Fibroblast of pulmonary artery (primary cell): Measurements from ENCODE around the gene DKKL1.
"Not testable (repeated sequence)": the region's sequence is repeated elsewhere in the genome, so short reads cannot be mapped to it uniquely, and the experiment has no call there.

Experiments used
- DNase-seq: peaks from one replicate; pipeline ENCODE4 v3.0.0-alpha.2; 2010; ENCODE audit warnings: low read depth
- H3K4me3 ChIP-seq: replicated peaks from 2 replicates; pipeline ENCODE4 v1.5.1; 2011; ENCODE audit warnings: low read depth, mild to moderate bottlenecking, control low read depth, low read length, moderate library complexity
- TF ChIP-seq, protein P1 (sequence below): IDR thresholded peaks from 2 replicates; pipeline ENCODE4 v1.5.1; 2011; ENCODE audit warnings: mild to moderate bottlenecking, control low read depth, low read length, inconsistent platforms; ENCODE audit errors: missing control alignments

The DKKL1 gene

GRCh38 chr19:49363268-49364082 lies at the start of gene DKKL1:
Gene DKKL1 (plus strand): TSS chr19:49363877. CDS start chr19:49363999, 122 bp downstream.
- TF ChIP-seq, protein P1, sequence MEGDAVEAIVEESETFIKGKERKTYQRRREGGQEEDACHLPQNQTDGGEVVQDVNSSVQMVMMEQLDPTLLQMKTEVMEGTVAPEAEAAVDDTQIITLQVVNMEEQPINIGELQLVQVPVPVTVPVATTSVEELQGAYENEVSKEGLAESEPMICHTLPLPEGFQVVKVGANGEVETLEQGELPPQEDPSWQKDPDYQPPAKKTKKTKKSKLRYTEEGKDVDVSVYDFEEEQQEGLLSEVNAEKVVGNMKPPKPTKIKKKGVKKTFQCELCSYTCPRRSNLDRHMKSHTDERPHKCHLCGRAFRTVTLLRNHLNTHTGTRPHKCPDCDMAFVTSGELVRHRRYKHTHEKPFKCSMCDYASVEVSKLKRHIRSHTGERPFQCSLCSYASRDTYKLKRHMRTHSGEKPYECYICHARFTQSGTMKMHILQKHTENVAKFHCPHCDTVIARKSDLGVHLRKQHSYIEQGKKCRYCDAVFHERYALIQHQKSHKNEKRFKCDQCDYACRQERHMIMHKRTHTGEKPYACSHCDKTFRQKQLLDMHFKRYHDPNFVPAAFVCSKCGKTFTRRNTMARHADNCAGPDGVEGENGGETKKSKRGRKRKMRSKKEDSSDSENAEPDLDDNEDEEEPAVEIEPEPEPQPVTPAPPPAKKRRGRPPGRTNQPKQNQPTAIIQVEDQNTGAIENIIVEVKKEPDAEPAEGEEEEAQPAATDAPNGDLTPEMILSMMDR: no peak
- peak within 1 kb of the TSS; percentile 96 for H3K4me3 ChIP-seq
- DNase-seq: peak; percentile 100

DNA sequence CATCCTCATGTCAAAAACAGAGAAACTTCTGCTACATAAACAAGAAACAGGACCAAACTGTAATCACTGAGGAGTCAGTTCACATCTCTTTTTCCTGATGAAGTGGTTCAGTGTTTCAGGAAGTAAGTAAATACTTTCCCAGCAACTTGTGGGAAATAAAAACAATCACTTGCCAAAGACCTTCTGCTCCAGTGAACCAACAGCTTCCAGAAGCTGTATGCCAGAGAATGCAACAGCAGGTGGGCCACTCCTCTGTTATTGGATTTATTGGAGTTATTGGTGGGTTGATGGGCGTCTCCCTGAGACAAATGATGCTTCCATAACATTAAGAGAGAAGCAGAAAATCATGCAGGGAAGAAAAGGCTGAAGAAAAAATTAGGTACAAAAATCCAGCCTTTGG lies 48.6 kb upstream of the DKKL1 start:
- no peak overlapping the region for H3K4me3 ChIP-seq
- DNase-seq: no peak
- TF ChIP-seq, protein P1: no peak

- TF ChIP-seq, protein P1: no peak
- no peak for DNase-seq
- H3K4me3 ChIP-seq: no peak overlapping the region
Observed at GRCh38 chr19:49316284-49316683, 47.4 kb upstream of the DKKL1 start.

- TF ChIP-seq, protein P1: no peak
Observed at GRCh38 chr19:49318296-49318695, 45.4 kb upstream of the DKKL1 start.

DNA sequence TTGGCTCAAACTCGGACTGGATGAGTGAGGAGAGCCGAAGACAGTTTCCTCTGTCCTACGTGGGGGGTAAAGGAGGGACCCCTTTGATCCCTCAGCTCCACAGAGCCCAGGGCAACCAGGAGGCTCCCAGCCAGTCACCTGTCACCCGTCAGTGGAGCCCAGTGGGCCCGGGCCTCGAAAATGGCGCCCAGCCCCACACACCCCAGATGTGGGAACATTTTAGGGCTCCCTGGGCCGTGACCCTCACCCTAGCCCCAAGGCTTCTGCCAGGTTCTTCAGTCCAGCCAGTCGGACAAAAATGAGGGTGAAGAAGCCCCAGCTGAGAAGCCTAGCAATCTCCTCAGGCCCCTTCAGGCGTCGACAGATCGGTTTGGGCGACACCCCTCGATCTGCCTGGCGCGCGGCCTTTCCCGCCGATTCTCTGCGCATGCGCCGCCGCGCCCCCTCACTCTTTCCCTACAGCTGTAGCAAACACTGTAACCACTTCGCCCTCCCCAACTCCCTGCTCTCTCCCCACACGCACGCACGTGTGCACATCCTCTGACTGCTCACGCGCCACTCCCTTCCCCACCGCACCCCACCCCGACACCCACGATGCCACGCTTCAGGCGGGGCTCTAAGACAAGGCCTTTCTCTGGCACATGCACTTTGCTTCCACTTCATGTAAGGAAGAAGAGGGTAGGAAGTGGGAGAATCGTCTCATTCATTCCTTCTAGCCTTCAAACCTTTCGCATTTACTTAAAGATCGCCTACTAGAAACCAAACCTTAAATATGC lies 38.7 kb upstream of the DKKL1 start, which contains the start of gene SLC6A16:
TSS of gene SLC6A16 (minus strand) at position 391 of the 776 bp plus-strand sequence. CDS start 13,844 bp downstream, outside the sequence.
- H3K4me3 ChIP-seq: no peak within 1 kb of the TSS
- TF ChIP-seq, protein P1: no peak
- DNase-seq: no peak

More at GRCh38 chr19:49318296-49318695, 45.4 kb upstream of the DKKL1 start:
- DNase-seq: no peak
- no peak overlapping the region for H3K4me3 ChIP-seq

GRCh38 chr19:49325756-49326155 lies 37.9 kb upstream of the DKKL1 start:
- H3K4me3 ChIP-seq, DNase-seq: not testable (repeated sequence)

GRCh38 chr19:49326165-49326704 lies 37.4 kb upstream of the DKKL1 start:
- TF ChIP-seq, protein P1: no peak
- no peak for DNase-seq
- no peak overlapping the region for H3K4me3 ChIP-seq
